HG03064 (cell line): ENCODE data around the gene LRRC4C.
"Not testable (repeated sequence)": the region's sequence is repeated elsewhere in the genome, so short reads cannot be mapped to it uniquely, and the experiment has no call there.

Source experiments
- ATAC-seq: cut with Tn5 transposase; IDR thresholded peaks from one replicate; pipeline ENCODE4 v1.9.1; 2021; ENCODE audit warnings: low read depth; ENCODE audit not compliant: unreplicated experiment

The LRRC4C gene

GRCh38 chr11:40924915-40925314 lies 534.5 kb downstream of the LRRC4C start:
- no peak for ATAC-seq

- no peak for ATAC-seq
Observed at GRCh38 chr11:40921246-40921645, 538.2 kb downstream of the LRRC4C start.

GRCh38 chr11:40910774-40911173 lies 548.7 kb downstream of the LRRC4C start:
- ATAC-seq = not testable (repeated sequence)

GRCh38 chr11:40894501-40894900 lies 565.0 kb downstream of the LRRC4C start:
- no peak for ATAC-seq

GRCh38 chr11:40885250-40885954 lies 574.0 kb downstream of the LRRC4C start:
- no peak for ATAC-seq

GRCh38 chr11:40882301-40882700 lies 577.2 kb downstream of the LRRC4C start:
- no peak for ATAC-seq

GRCh38 chr11:40879911-40880310 lies 579.5 kb downstream of the LRRC4C start:
- ATAC-seq = no peak

- no peak for ATAC-seq
Observed at GRCh38 chr11:40877981-40878380, 581.5 kb downstream of the LRRC4C start.

- no peak for ATAC-seq
Observed at GRCh38 chr11:40877256-40877655, 582.2 kb downstream of the LRRC4C start.

- ATAC-seq = no peak
Observed at GRCh38 chr11:40867991-40868632, 591.3 kb downstream of the LRRC4C start.

GRCh38 chr11:40857754-40858153 lies 601.7 kb downstream of the LRRC4C start:
- ATAC-seq = not testable (repeated sequence)

- ATAC-seq = no peak
Observed at GRCh38 chr11:40842750-40843339, 616.6 kb downstream of the LRRC4C start.

GRCh38 chr11:40841231-40841630 lies 618.2 kb downstream of the LRRC4C start:
- no peak for ATAC-seq

GRCh38 chr11:40838181-40838683 lies 621.2 kb downstream of the LRRC4C start:
- ATAC-seq = no peak

GRCh38 chr11:40827116-40827515 lies 632.3 kb downstream of the LRRC4C start:
- no peak for ATAC-seq

GRCh38 chr11:40826601-40827000 lies 632.9 kb downstream of the LRRC4C start:
- ATAC-seq = no peak

GRCh38 chr11:40825201-40825834 lies 634.1 kb downstream of the LRRC4C start:
- ATAC-seq = no peak

GRCh38 chr11:40819230-40819629 lies 640.2 kb downstream of the LRRC4C start:
- no peak for ATAC-seq

GRCh38 chr11:40816976-40817375 lies 642.5 kb downstream of the LRRC4C start:
- ATAC-seq = no peak

GRCh38 chr11:40797981-40798380 lies 661.5 kb downstream of the LRRC4C start:
- no peak for ATAC-seq

- ATAC-seq = no peak
Observed at GRCh38 chr11:40787224-40787623, 672.2 kb downstream of the LRRC4C start.
